ENCODE measurements around the gene SGCD.

SGCD gene

DNA sequence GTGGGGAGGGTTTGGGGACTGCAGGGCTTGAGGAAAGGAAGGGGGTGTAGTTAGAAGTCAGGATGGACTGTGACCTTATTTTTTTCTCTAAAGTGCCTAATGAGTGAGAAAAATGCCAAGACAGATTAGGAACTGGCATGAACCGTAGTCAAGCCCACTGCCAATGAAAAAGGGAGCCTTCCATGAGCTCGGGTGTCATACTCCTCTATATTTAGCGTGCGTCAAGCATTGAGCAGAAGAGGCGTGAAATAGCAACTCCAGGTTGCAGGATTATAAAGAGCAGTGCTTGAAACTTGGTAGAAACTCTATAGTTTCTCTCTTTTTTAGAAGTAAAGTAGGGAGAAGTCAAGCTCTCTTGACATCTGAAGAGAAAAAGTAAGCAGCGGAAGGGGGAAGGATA is 1.8 kb downstream of the SGCD start (continued):
- TF ChIP-seq, protein P1, sequence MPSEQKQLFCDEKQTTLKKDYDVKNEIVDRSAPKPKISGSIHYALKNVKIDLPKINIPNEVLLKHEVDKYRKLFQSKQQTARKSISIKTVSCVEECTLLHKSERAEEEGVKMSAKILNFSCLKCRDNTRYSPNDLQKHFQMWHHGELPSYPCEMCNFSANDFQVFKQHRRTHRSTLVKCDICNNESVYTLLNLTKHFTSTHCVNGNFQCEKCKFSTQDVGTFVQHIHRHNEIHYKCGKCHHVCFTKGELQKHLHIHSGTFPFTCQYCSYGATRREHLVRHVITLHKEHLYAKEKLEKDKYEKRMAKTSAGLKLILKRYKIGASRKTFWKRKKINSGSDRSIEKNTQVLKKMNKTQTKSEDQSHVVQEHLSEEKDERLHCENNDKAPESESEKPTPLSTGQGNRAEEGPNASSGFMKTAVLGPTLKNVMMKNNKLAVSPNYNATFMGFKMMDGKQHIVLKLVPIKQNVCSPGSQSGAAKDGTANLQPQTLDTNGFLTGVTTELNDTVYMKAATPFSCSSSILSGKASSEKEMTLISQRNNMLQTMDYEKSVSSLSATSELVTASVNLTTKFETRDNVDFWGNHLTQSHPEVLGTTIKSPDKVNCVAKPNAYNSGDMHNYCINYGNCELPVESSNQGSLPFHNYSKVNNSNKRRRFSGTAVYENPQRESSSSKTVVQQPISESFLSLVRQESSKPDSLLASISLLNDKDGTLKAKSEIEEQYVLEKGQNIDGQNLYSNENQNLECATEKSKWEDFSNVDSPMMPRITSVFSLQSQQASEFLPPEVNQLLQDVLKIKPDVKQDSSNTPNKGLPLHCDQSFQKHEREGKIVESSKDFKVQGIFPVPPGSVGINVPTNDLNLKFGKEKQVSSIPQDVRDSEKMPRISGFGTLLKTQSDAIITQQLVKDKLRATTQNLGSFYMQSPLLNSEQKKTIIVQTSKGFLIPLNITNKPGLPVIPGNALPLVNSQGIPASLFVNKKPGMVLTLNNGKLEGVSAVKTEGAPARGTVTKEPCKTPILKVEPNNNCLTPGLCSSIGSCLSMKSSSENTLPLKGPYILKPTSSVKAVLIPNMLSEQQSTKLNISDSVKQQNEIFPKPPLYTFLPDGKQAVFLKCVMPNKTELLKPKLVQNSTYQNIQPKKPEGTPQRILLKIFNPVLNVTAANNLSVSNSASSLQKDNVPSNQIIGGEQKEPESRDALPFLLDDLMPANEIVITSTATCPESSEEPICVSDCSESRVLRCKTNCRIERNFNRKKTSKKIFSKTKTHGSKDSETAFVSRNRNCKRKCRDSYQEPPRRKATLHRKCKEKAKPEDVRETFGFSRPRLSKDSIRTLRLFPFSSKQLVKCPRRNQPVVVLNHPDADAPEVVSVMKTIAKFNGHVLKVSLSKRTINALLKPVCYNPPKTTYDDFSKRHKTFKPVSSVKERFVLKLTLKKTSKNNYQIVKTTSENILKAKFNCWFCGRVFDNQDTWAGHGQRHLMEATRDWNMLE (tag by site-specific recombination; conservative IDR thresholded peaks at IDR 0.05; ENCODE audit: low read depth): no peak

- CTCF ChIA-PET: no interaction called here
- Histone ChIP-seq H3K4me1 (ENCODE audit: control insufficient read depth, insufficient read depth, low read length) (no peaks in the 10 kb centered on the region), H3K27ac (ENCODE audit: extremely low read depth, low read depth, low read length) (no peak overlapping the region), H3K4me3 (ENCODE audit: low read depth, low read length) (no peak overlapping the region), H3K36me3 (ENCODE audit: control insufficient read depth in 2 of 2, insufficient read depth in 1 of 2, low read length in 2 of 2) (no peaks in the 10 kb centered on the region), H3K9me3 (ENCODE audit: control insufficient read depth, insufficient read depth, low read depth, low read length) (no peaks in the 10 kb centered on the region)
- TF ChIP-seq EGR2 (tag by site-specific recombination; IDR thresholded peaks at IDR 0.05; ENCODE audit: low read depth) (no peak), ZNF140 (tag by site-specific recombination; IDR thresholded peaks at IDR 0.05) (no peak), ZNF670 (tag by site-specific recombination; IDR thresholded peaks at IDR 0.05; ENCODE audit: low read depth) (no peak), KLF10 (tag by site-specific recombination; IDR thresholded peaks at IDR 0.05) (no peak), ZNF138 (tag by site-specific recombination; IDR thresholded peaks at IDR 0.05; ENCODE audit: borderline replicate concordance) (no peak), ZNF202 (tag by site-specific recombination; IDR thresholded peaks at IDR 0.05; ENCODE audit: borderline replicate concordance) (no peak), ZNF324 (tag by site-specific recombination; IDR thresholded peaks at IDR 0.05) (no peak), ZNF354C (tag by site-specific recombination; IDR thresholded peaks at IDR 0.05; ENCODE audit: borderline replicate concordance, low read depth) (no peak), HIC1 (tag by site-specific recombination; IDR thresholded peaks at IDR 0.05) (no peak), ZNF24 (tag by site-specific recombination; IDR thresholded peaks at IDR 0.05) (no peak), ZNF223 (tag by site-specific recombination; IDR thresholded peaks at IDR 0.05) (no peak), YY1 (tag by site-specific recombination; IDR thresholded peaks at IDR 0.05) (no peak), ZSCAN4 (tag by site-specific recombination; IDR thresholded peaks at IDR 0.05) (no peak)
- TF ChIP-seq, protein P2, sequence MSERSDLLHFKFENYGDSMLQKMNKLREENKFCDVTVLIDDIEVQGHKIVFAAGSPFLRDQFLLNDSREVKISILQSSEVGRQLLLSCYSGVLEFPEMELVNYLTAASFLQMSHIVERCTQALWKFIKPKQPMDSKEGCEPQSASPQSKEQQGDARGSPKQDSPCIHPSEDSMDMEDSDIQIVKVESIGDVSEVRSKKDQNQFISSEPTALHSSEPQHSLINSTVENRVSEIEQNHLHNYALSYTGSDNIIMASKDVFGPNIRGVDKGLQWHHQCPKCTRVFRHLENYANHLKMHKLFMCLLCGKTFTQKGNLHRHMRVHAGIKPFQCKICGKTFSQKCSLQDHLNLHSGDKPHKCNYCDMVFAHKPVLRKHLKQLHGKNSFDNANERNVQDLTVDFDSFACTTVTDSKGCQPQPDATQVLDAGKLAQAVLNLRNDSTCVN (tag by site-specific recombination; optimal IDR thresholded peaks at IDR 0.05): no peak
- TF ChIP-seq, protein P3, sequence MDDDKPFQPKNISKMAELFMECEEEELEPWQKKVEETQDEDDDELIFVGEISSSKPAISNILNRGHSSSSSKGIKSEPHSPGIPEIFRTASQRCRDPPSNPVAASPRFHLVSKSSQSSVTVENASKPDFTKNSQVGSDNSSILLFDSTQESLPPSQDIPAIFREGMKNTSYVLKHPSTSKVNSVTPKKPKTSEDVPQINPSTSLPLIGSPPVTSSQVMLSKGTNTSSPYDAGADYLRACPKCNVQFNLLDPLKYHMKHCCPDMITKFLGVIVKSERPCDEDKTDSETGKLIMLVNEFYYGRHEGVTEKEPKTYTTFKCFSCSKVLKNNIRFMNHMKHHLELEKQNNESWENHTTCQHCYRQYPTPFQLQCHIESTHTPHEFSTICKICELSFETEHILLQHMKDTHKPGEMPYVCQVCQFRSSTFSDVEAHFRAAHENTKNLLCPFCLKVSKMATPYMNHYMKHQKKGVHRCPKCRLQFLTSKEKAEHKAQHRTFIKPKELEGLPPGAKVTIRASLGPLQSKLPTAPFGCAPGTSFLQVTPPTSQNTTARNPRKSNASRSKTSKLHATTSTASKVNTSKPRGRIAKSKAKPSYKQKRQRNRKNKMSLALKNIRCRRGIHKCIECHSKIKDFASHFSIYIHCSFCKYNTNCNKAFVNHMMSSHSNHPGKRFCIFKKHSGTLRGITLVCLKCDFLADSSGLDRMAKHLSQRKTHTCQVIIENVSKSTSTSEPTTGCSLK (tag by site-specific recombination; IDR thresholded peaks at IDR 0.05): no peak
- POLR2A ChIA-PET: no interaction called here
These were observed 2.2 kb downstream of the SGCD start for GRCh38 chr5:156329171-156329611.

Measured in HEK293 (cell line).